ENCODE measurements around the gene MN1.

MN1 gene

GRCh38 chr22:27798511-27799014 is 3.0 kb downstream of the MN1 start:
- Histone ChIP-seq H3K9ac (ENCODE audit: low read length) (no peak overlapping the region), H3K4me1 (ENCODE audit: low read length) (no peaks in the 10 kb centered on the region), H3K36me3 (replicated peaks; ENCODE audit: insufficient read depth, low read length) (no peaks in the 10 kb centered on the region), H3K4me3 (ENCODE audit: low read length) (no peak overlapping the region), H3F3A (ENCODE audit: insufficient read depth, low read length) (no peaks in the 10 kb centered on the region), H3K9me2 (replicated peaks; ENCODE audit: insufficient read depth, low read length) (no peaks in the 10 kb centered on the region), H3K9me3 (replicated peaks; ENCODE audit: insufficient read depth, low read length) (no peaks in the 10 kb centered on the region), H2AFZ (ENCODE audit: low read length) (no peak overlapping the region), H3K4me2 (ENCODE audit: low read depth, low read length) (no peak overlapping the region), H4K20me1 (ENCODE audit: insufficient read depth, low read length) (no peaks in the 10 kb centered on the region), H3K27ac (ENCODE audit: low read length) (no peak overlapping the region), H3K27me3 (replicated peaks; ENCODE audit: insufficient read depth, low read length) (peaks cover 20% of the 10 kb centered on the region), H3K79me2 (ENCODE audit: low read length) (no peaks in the 10 kb centered on the region)
- TF ChIP-seq EZH2phosphoT487 (IDR thresholded peaks at IDR 0.05; ENCODE audit: low read length) (no peak), CTCF (IDR thresholded peaks at IDR 0.05; ENCODE audit: low read length) (no peak), EZH2 (optimal IDR thresholded peaks at IDR 0.05; ENCODE audit: low read depth, low read length) (no peak)
- DNase-seq, result no peak

- H3K79me2 ChIP-seq (ENCODE audit: low read length), result no peaks in the 10 kb centered on the region
- no peak overlapping the region for H3K27ac ChIP-seq (ENCODE audit: low read length)
- no peak overlapping the region for H2AFZ ChIP-seq (ENCODE audit: low read length)
- no peaks in the 10 kb centered on the region for H3F3A ChIP-seq (ENCODE audit: insufficient read depth, low read length)
- TF ChIP-seq EZH2phosphoT487 (IDR thresholded peaks at IDR 0.05; ENCODE audit: low read length), result no peak
- no peak for TF ChIP-seq CTCF (IDR thresholded peaks at IDR 0.05; ENCODE audit: low read length)
- TF ChIP-seq EZH2 (optimal IDR thresholded peaks at IDR 0.05; ENCODE audit: low read depth, low read length), result no peak
- no peaks in the 10 kb centered on the region for H4K20me1 ChIP-seq (ENCODE audit: insufficient read depth, low read length)
- H3K4me3 ChIP-seq (ENCODE audit: low read length), result no peak overlapping the region
- no peak for DNase-seq
- H3K27me3 ChIP-seq (replicated peaks; ENCODE audit: insufficient read depth, low read length), result peaks cover 21% of the 10 kb centered on the region
- H3K9me3 ChIP-seq (replicated peaks; ENCODE audit: insufficient read depth, low read length), result no peaks in the 10 kb centered on the region
- no peaks in the 10 kb centered on the region for H3K36me3 ChIP-seq (replicated peaks; ENCODE audit: insufficient read depth, low read length)
- no peak overlapping the region for H3K9ac ChIP-seq (ENCODE audit: low read length)
- no peaks in the 10 kb centered on the region for H3K9me2 ChIP-seq (replicated peaks; ENCODE audit: insufficient read depth, low read length)
- no peaks in the 10 kb centered on the region for H3K4me1 ChIP-seq (ENCODE audit: low read length)
- H3K4me2 ChIP-seq (ENCODE audit: low read depth, low read length), result no peak overlapping the region
Observed at GRCh38 chr22:27797520-27798391, 3.8 kb downstream of the MN1 start.

GRCh38 chr22:27796829-27797519 is 4.6 kb downstream of the MN1 start:
- Histone ChIP-seq H3K9ac (ENCODE audit: low read length) (no peak overlapping the region), H4K20me1 (ENCODE audit: insufficient read depth, low read length) (no peaks in the 10 kb centered on the region), H3K4me1 (ENCODE audit: low read length) (no peaks in the 10 kb centered on the region), H3K27me3 (replicated peaks; ENCODE audit: insufficient read depth, low read length) (peaks cover 19% of the 10 kb centered on the region; the same call in 1 of the 2 replicates), H3K9me2 (replicated peaks; ENCODE audit: insufficient read depth, low read length) (no peaks in the 10 kb centered on the region), H3K27ac (ENCODE audit: low read length) (no peak overlapping the region), H3F3A (ENCODE audit: insufficient read depth, low read length) (no peaks in the 10 kb centered on the region), H3K36me3 (replicated peaks; ENCODE audit: insufficient read depth, low read length) (no peaks in the 10 kb centered on the region), H3K4me2 (ENCODE audit: low read depth, low read length) (no peak overlapping the region), H3K4me3 (ENCODE audit: low read length) (no peak overlapping the region), H3K9me3 (replicated peaks; ENCODE audit: insufficient read depth, low read length) (no peaks in the 10 kb centered on the region), H3K79me2 (ENCODE audit: low read length) (no peaks in the 10 kb centered on the region), H2AFZ (ENCODE audit: low read length) (no peak overlapping the region)
- TF ChIP-seq CTCF (IDR thresholded peaks at IDR 0.05; ENCODE audit: low read length), result no peak
- TF ChIP-seq EZH2phosphoT487 (IDR thresholded peaks at IDR 0.05; ENCODE audit: low read length), result no peak
- TF ChIP-seq EZH2 (optimal IDR thresholded peaks at IDR 0.05; ENCODE audit: low read depth, low read length), result no peak
- no peak for DNase-seq
